Psoas muscle (tissue), 8 donors: Measurements from ENCODE around the gene TXNDC2. TPM values are rescaled to one million over a fixed set of nuclear protein-coding genes. Genes with fewer than 3 reads are reported as not detected.
"Not testable (repeated sequence)": the region's sequence is repeated elsewhere in the genome, so short reads cannot be mapped to it uniquely, and the experiment has no call there.

Experiments
- ATAC-seq, 4 donors: fragments of 200-7000 bp; cut with Tn5 transposase; one replicate each; pipeline ENCODE4 v1.9.1; 2020; ENCODE audit warnings: moderate library complexity in 3 of 4, mild to moderate bottlenecking in 2 of 4
- DNase-seq, 2 donors: peaks; one replicate each; pipeline ENCODE4 v3.0.0-alpha.2; 2020
- H3K27ac ChIP-seq: fragments of 200-600 bp; one replicate; pipeline ENCODE4 v1.8.0; 2022
- H3K27me3 ChIP-seq, 3 donors: fragments of 200-600 bp in 1 of 3; one replicate each; pipeline versions ENCODE4 v1.6.1 to v1.8.0; 2013 to 2022; ENCODE audit warnings: low read length in 2 of 3, mild to moderate bottlenecking in 2 of 3, moderate library complexity in 1 of 3; ENCODE audit not compliant: insufficient read depth in 3 of 3
- H3K36me3 ChIP-seq, 2 donors: fragments of 200-600 bp in 1 of 2; one replicate each; pipeline versions ENCODE4 v1.6.1 to v1.8.0; 2013 to 2022; ENCODE audit warnings: low read depth in 1 of 2, mild to moderate bottlenecking in 1 of 2, moderate library complexity in 1 of 2; ENCODE audit not compliant: insufficient read depth in 1 of 2
- H3K4me1 ChIP-seq: fragments of 200-600 bp; one replicate; pipeline ENCODE4 v1.8.0; 2022
- H3K4me3 ChIP-seq: fragments of 200-600 bp; one replicate; pipeline ENCODE4 v1.8.0; 2022; ENCODE audit warnings: mild to moderate bottlenecking
- H3K9me3 ChIP-seq: fragments of 200-600 bp; one replicate; pipeline ENCODE4 v1.8.0; 2022
- WGBS, 3 donors: extraction: QIAGEN DNeasy Blood & Tissue Kit; methylation state at CpG; one replicate each; pipeline versions ENCODE4 v1.1.6 to v1.1.7; 2013; 5-methylcytosine and 5-hydroxymethylcytosine counted together
- intact Hi-C, 2 donors: fragments of 100-400 bp; cut with DNase I; formaldehyde crosslinking; loops; one replicate each; pipeline versions ENCODE4 v1.11.0 to v1.14.2; 2022
- polyA plus RNA-seq, 3 donors: library from polyadenylated mRNA; stranded (reverse); fragments of 200-250 nt; gene quantifications; one replicate each; pipeline ENCODE4 v1.2.3, GENCODE V29; 2013
- total RNA-seq, 4 donors: library from RNA; stranded (reverse); fragmentation: NEBNext Ultra II Directional in 2 of 4; extraction: Animal tissue kit (Norgen Biotek cat#: 25700) in 2 of 4; gene quantifications; one replicate each; pipeline versions ENCODE4 v1.2.1 to v1.2.4, GENCODE V29; 2021 to 2023
- TF ChIP-seq, protein P1 (sequence below): fragments of 200-600 bp; IDR thresholded peaks from one replicate; pipeline ENCODE4 v1.8.0; 2022; ENCODE audit warnings: antibody characterized with exemption
- donor health status: healthy with polysubstance abuse.
- donor health status: DM: no; HTN: no; CAD: no; lungs with moderate emphysema.
- donor health status: Bipolar disorder and iron deficiency.
- donor health status: healthy.
- donor health status: DM: yes; HTN: yes; CAD: no.
- donor health status: DM: no; HTN: no; CAD: no.
- donor health status: DM: no; HTN: no; CAD: no.
- donor health status: DM: yes; HTN: yes; CAD: no.

TXNDC2 gene
- total and polyA plus RNA-seq, 7 donors = 0.04 to 0.19 TPM; not detected in 5

DNA sequence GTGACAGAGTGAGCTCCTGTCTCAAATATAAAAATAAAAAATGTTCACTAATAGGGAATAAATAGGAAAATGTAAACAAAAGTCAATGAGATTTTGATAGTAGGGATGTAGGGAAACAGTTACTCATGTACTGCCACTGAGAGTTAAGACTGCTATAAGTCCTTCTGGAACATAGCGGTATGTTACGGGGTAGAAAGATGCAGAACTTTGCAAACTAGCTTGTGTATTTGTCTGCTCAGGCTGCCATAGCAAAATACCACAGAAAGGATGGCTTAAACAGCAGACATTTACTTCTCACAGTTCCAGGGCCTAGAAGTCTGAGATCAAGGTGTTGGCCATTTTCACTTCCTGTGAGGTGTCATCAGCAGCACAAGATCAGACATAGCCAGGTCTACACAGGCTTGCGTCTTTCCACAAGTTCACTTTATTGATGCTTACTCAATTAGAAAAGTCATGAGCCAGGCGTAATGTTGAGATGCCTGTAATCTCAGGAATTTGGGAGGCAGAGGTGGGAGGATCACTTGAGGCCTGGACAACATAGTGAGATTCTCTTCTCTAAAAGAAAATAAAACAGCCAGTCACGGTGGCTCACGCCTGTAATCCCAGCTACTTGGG, 8.8 kb downstream of the TXNDC2 start:
- TF ChIP-seq, protein P1, sequence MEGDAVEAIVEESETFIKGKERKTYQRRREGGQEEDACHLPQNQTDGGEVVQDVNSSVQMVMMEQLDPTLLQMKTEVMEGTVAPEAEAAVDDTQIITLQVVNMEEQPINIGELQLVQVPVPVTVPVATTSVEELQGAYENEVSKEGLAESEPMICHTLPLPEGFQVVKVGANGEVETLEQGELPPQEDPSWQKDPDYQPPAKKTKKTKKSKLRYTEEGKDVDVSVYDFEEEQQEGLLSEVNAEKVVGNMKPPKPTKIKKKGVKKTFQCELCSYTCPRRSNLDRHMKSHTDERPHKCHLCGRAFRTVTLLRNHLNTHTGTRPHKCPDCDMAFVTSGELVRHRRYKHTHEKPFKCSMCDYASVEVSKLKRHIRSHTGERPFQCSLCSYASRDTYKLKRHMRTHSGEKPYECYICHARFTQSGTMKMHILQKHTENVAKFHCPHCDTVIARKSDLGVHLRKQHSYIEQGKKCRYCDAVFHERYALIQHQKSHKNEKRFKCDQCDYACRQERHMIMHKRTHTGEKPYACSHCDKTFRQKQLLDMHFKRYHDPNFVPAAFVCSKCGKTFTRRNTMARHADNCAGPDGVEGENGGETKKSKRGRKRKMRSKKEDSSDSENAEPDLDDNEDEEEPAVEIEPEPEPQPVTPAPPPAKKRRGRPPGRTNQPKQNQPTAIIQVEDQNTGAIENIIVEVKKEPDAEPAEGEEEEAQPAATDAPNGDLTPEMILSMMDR = no peak
- Histone ChIP-seq H3K9me3 (no peaks in the 10 kb centered on the region), H3K4me3 (no peak overlapping the region), H3K27ac (no peak overlapping the region), H3K27me3 (no peaks in the 10 kb centered on the region), H3K36me3 (no peaks in the 10 kb centered on the region), H3K4me1 (no peaks in the 10 kb centered on the region)
- no peak for DNase-seq
- no peak for ATAC-seq
- intact Hi-C loops = loop anchor here in 1 of 2 donors (5.0 kb wide), 1 partner anchor 37 kb away; no protein-coding TSS in a partner anchor
- 90 to 98% (median 90%) methylated on average over 6 of the region's 6 CpGs for WGBS, 3 donors

DNA sequence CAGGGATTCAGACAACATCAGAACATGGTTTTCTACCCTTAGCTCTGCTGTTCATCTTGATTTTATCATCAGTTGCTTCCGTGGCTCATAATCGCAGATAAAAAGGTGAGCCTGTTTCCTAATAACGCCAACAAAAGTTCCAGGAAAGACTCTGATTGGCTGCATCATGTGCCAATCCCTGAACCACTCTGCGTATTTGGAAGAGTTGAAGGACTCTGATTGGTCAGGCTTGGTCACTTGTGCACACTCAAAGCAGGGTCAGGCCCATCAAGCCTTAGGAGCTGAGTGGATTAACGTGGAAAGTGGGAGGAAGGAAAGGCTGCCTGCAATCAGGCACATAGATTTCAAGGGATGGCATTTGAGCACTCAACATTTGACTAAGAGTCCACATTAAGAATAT, 11.4 kb downstream of the TXNDC2 start:
- WGBS, 3 donors = 94 to 96% (median 94%) methylated on average over 5 of the region's 5 CpGs
- TF ChIP-seq, protein P1 = no peak
- intact Hi-C loops = loop anchor here in 1 of 2 donors (5.0 kb wide), 1 partner anchor 40 kb away; no protein-coding TSS in a partner anchor

DNA sequence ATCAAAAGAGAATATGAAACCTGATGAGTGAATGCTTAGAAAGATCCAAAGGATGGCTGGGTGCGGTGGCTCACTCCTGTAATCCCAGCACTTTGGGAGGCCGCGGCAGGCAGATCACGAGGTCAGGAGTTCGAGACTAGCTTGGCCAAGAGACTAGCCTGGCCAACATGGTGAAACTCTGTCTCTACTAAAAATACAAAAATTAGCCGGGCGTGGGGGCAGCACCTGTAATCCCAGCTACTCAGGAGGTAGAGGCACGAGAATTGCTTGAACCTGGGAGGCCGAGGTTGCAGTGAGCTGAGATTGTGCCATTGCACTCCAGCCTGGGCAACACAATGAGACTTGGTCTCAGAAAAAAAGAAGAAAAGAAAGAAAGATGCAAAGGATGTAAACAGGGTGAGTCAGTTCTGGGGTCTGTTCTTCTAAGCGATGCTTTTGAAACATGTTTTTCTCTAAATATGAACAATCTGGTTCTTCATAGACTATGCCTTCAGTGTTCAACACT, 12.1 kb downstream of the TXNDC2 start:
- not testable (repeated sequence) for ATAC-seq, DNase-seq, H3K27ac ChIP-seq, H3K4me3 ChIP-seq, H3K4me1 ChIP-seq, H3K27me3 ChIP-seq, H3K9me3 ChIP-seq, H3K36me3 ChIP-seq
- intact Hi-C loops = loop anchor here in 1 of 2 donors (5.0 kb wide), 1 partner anchor 41 kb away; no protein-coding TSS in a partner anchor
- 87 to 98% (median 88%) methylated on average over 10 of the region's 10 CpGs for WGBS, 3 donors

More for the DNA sequence above, 11.4 kb downstream of the TXNDC2 start:
- Histone ChIP-seq H3K4me3 (no peak overlapping the region), H3K27me3 (no peaks in the 10 kb centered on the region), H3K4me1 (no peaks in the 10 kb centered on the region), H3K9me3 (no peaks in the 10 kb centered on the region), H3K36me3 (no peaks in the 10 kb centered on the region), H3K27ac (no peak overlapping the region)
- no peak for DNase-seq
- no peak for ATAC-seq

DNA sequence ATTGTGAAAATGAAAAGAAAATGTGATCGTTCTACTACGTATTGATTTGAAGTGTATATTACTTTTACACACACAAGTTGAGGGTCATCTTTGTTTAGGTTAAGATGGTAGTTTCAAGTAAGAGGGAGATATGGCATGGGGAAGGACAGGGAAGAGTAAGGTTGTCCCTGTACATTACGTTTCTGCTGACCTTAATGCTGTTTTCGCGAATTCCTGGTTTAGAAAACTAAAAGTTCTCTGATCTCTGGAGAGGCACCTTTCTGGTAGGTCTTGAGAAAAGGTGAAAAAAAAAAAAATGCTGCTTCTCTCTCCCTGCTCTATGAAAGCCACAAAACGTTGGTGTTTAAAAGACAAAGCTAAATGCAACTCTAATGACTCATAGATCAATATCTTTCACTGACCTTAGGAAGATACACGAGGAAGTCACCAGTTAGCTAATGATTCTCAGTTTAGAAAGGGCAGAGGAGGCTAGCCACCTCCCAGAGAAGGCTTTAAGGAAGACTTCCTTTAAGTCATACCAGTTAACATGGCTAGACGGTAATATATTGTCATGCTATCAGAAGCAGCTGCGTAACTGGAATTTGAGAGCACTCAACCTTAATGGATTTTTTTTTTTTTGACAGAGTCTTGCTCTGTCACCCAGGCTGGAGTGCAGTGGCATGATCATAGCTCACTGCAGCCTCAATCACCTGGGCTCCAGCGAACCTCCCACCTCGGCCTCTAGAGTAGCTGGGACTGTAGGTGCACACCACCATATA, 13.2 kb downstream of the TXNDC2 start:
- intact Hi-C loops = loop anchor here in 1 of 2 donors (5.0 kb wide), 1 partner anchor 42 kb away; no protein-coding TSS in a partner anchor
- ATAC-seq (no peak), DNase-seq (no peak)
- H3K27me3 ChIP-seq = no peaks in the 10 kb centered on the region
- no peak overlapping the region for H3K4me3 ChIP-seq
- H3K27ac ChIP-seq = no peak overlapping the region
- no peaks in the 10 kb centered on the region for H3K4me1 ChIP-seq
- TF ChIP-seq, protein P1 = no peak
- H3K9me3 ChIP-seq = no peaks in the 10 kb centered on the region
- H3K36me3 ChIP-seq = no peaks in the 10 kb centered on the region
- WGBS, 3 donors = 76 to 83% (median 77%) methylated on average over 11 of the region's 11 CpGs

DNA sequence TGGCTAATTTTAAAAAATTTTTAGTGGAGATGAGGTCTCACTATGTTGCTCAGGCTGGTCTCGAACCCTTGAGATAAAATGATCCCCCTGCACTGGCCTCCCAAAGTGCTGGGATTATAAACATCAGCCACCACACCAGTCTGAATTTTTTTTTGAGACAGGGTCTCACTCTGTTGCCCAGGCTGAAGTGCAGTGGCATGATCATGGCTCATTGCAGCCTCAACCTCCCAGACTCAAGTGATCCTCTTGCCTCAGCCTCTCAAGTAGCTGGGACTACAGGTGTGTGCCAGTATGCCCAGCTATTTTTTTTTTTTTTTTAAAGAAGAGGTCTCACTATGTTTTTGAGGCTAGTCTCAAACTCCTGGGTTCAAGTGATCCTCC, 13.8 kb downstream of the TXNDC2 start:
- ATAC-seq, DNase-seq, H3K4me3 ChIP-seq, H3K4me1 ChIP-seq, H3K27ac ChIP-seq, H3K27me3 ChIP-seq, H3K36me3 ChIP-seq, H3K9me3 ChIP-seq: not testable (repeated sequence)
- 95 to 98% (median 95%) methylated on average over 1 of the region's 1 CpG for WGBS, 3 donors
- intact Hi-C loops = loop anchor here in 1 of 2 donors (5.0 kb wide), 1 partner anchor 42 kb away; no protein-coding TSS in a partner anchor
